Natural killer cell treated with Interleukin-12 subunit alpha and Interleukin-12 subunit beta and Interleukin-15 and Interleukin-18, amount 100 ng/mL, for 72 hours (primary cell): Measurements from ENCODE around the gene ATP2B3. TPM values are rescaled to one million over a fixed set of nuclear protein-coding genes. Genes with fewer than 3 reads are reported as not detected.

ENCODE experiments used
- ATAC-seq, 2 donors: fragments of 150-1000 bp; cut with Tn5 transposase in 1 of 2; sonication (Bioruptor Pico), chemical (Tn5 transposase) in 1 of 2; 2 replicates each; pipeline ENCODE4 v1.10.0; 2021
- DNase-seq: peaks from one replicate; pipeline ENCODE4 v3.0.0; 2022; ENCODE audit warnings: low spot score
- H3K27ac Mint-ChIP-seq, 2 donors: 1 replicate in 1 of 2; 2 replicates in 1 of 2; pipeline ENCODE4 v1.8.0; 2022; ENCODE audit warnings: mixed read lengths in 2 of 2, mild to moderate bottlenecking in 1 of 2, moderate library complexity in 1 of 2
- H3K27me3 Mint-ChIP-seq, 2 donors: 1 replicate in 1 of 2; 2 replicates in 1 of 2; pipeline ENCODE4 v1.8.0; 2022; ENCODE audit warnings: mixed read lengths in 2 of 2
- H3K36me3 Mint-ChIP-seq: one replicate; pipeline ENCODE4 v1.8.0; 2022; ENCODE audit warnings: mixed read lengths
- H3K4me1 Mint-ChIP-seq, 2 donors: 1 replicate in 1 of 2; 2 replicates in 1 of 2; pipeline ENCODE4 v1.8.0; 2022; ENCODE audit warnings: low read depth in 2 of 2, mixed read lengths in 2 of 2, mild to moderate bottlenecking in 1 of 2
- H3K4me3 Mint-ChIP-seq: one replicate; pipeline ENCODE4 v1.8.0; 2022; ENCODE audit warnings: mixed read lengths
- H3K9me3 Mint-ChIP-seq: 2 replicates; pipeline ENCODE4 v1.8.0; 2022; ENCODE audit warnings: mixed read lengths
- total RNA-seq, 2 donors: library from RNA; stranded (reverse); gene quantifications; one replicate each; pipeline ENCODE4 v1.2.3, GENCODE V29; 2022

The ATP2B3 gene
- total RNA-seq, 2 donors from 2014 or later, result not detected

DNA sequence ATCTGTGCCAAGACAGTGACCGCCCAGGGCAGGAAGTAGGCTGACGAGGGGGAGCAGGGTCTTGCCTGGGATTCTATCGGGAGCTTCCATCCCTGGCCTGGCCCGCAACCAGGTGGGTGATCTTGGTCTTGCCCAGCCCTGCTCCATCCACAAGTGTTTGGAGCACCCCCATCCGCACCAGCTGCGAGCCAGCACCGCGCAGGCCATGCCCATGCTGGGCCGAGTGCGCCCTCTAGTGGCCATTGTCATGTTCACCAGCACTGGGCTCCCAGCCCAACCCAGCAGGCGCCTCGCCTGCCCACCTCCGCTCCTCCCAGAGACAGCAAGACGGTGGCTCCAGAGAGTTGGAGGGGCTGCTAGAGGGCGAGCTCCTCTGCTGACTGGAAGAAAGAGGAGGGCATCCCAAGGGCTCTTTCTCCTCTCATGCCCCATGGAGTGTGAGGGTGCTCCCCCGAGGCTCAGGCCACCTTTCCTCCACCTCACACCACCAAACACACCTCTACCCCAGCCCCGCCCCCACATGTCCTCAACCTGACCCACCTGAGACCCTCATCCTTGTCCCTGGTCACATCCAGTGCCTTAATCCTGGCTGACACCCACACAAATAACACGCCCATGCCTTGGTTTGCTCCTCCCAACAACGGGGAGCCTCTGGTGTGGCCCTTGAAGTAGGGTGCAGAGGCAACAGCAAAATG lies 9.8 kb upstream of the ATP2B3 start:
- H3K9me3 Mint-ChIP-seq, result no peaks in the 10 kb centered on the region
- H3K36me3 Mint-ChIP-seq, result no peaks in the 10 kb centered on the region
- ATAC-seq, result peak; percentile 88 to 93
- DNase-seq, result peak; percentile 82
- peaks cover 0 to 2% of the 10 kb centered on the region in 2 donors for H3K4me1 Mint-ChIP-seq
- H3K4me3 Mint-ChIP-seq, result no peak overlapping the region
- H3K27ac Mint-ChIP-seq, result no peak overlapping the region
- no peaks in the 10 kb centered on the region for H3K27me3 Mint-ChIP-seq

DNA sequence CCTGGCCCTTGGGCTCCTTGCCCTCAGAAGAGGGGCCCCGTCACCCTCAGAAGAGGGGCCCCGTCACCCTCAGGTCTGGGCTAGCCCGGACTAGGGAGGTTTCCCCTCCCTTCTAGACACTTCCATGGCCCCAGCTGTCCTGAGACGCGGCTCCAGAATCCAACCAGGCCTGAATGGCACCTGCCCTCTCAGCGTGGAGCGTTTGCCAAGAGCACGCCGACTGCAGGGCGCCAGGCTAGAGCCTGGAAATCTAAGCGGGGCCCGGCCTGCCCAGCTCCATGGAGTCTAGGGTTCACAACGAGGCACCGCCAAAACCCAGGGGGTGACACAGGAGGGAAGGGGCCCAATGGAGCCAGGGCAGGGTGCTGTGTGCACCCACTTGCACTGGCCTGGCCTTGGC lies 7.8 kb upstream of the ATP2B3 start:
- DNase-seq, result no peak
- ATAC-seq, result no peak
- Mint-ChIP-seq H3K4me1 (peaks cover 0 to 2% of the 10 kb centered on the region in 2 donors), H3K27ac (no peak overlapping the region), H3K36me3 (no peaks in the 10 kb centered on the region), H3K9me3 (no peaks in the 10 kb centered on the region), H3K4me3 (no peak overlapping the region), H3K27me3 (no peaks in the 10 kb centered on the region)

- Mint-ChIP-seq H3K4me1 (peaks cover 0 to 2% of the 10 kb centered on the region in 2 donors), H3K9me3 (no peaks in the 10 kb centered on the region), H3K27ac (no peak overlapping the region), H3K36me3 (no peaks in the 10 kb centered on the region), H3K27me3 (no peaks in the 10 kb centered on the region), H3K4me3 (no peak overlapping the region)
- no peak for DNase-seq
- no peak for ATAC-seq
Measured at GRCh38 chrX:153510383-153510782, 7.1 kb upstream of the ATP2B3 start.

- Mint-ChIP-seq H3K27me3 (peaks cover 5 to 9% of the 10 kb centered on the region in 2 donors), H3K4me1 (peaks cover 0 to 2% of the 10 kb centered on the region in 2 donors), H3K36me3 (no peaks in the 10 kb centered on the region), H3K9me3 (no peaks in the 10 kb centered on the region), H3K27ac (no peak overlapping the region), H3K4me3 (no peak overlapping the region)
- DNase-seq, result no peak
- no peak for ATAC-seq
Measured at GRCh38 chrX:153511784-153512500, 5.5 kb upstream of the ATP2B3 start.

- peaks cover 5 to 9% of the 10 kb centered on the region in 2 donors for H3K27me3 Mint-ChIP-seq
- DNase-seq, result no peak
- H3K36me3 Mint-ChIP-seq, result no peaks in the 10 kb centered on the region
- no peak for ATAC-seq
- no peak overlapping the region for H3K4me3 Mint-ChIP-seq
- no peak overlapping the region for H3K27ac Mint-ChIP-seq
- no peaks in the 10 kb centered on the region for H3K4me1 Mint-ChIP-seq
- H3K9me3 Mint-ChIP-seq, result no peaks in the 10 kb centered on the region
Measured at GRCh38 chrX:153512501-153512893, 4.9 kb upstream of the ATP2B3 start.

DNA sequence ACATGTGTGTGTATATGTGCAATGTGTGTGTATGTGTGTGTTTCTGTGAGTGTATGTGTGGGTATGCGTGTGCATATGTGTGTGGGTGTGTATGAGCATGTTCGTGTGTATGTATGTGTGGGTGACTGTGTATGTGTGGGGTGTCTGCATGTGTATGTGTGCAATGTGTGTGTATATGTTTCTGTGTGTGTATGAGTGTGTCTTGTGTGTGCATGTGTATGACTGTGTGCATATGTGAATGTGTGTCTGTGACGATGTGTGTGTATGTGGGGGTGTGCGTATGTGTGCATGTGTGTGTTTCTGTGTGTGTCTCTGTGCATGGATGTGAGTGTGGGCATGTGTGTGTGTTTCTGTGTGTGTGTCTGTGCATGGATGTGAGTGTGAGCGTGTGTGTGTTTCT lies 4.2 kb upstream of the ATP2B3 start:
- Mint-ChIP-seq H3K27me3 (peaks cover 6 to 9% of the 10 kb centered on the region in 2 donors), H3K27ac (no peak overlapping the region), H3K4me3 (no peak overlapping the region), H3K36me3 (no peaks in the 10 kb centered on the region), H3K9me3 (no peaks in the 10 kb centered on the region), H3K4me1 (no peaks in the 10 kb centered on the region)
- ATAC-seq (no peak), DNase-seq (no peak)

DNA sequence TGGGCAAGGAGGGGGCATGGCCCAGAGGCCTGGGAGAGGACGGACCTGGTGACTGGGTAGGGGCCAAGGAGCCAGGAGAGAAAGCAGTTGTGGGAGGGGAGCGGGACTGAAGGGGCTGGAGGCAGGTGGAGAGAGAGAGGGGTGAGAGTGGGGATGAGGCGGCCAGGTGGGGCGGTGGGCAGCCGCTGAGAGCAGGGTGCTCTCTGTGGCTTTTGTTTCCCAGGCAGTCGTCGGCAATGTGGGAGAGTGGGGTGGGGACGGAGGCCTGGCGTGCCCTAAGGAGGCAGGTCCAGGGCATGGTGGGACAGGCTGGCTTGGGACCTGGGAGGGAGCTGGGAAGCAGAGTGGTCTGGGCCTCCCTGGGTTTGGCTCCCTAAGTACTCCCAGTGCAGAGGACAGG lies 3.2 kb upstream of the ATP2B3 start:
- no peaks in the 10 kb centered on the region for H3K36me3 Mint-ChIP-seq
- ATAC-seq, result no peak
- H3K4me1 Mint-ChIP-seq, result no peaks in the 10 kb centered on the region
- H3K4me3 Mint-ChIP-seq, result no peak overlapping the region
- no peak overlapping the region for H3K27ac Mint-ChIP-seq
- no peaks in the 10 kb centered on the region for H3K9me3 Mint-ChIP-seq
- peaks cover 9% of the 10 kb centered on the region in 2 donors for H3K27me3 Mint-ChIP-seq
- no peak for DNase-seq

DNA sequence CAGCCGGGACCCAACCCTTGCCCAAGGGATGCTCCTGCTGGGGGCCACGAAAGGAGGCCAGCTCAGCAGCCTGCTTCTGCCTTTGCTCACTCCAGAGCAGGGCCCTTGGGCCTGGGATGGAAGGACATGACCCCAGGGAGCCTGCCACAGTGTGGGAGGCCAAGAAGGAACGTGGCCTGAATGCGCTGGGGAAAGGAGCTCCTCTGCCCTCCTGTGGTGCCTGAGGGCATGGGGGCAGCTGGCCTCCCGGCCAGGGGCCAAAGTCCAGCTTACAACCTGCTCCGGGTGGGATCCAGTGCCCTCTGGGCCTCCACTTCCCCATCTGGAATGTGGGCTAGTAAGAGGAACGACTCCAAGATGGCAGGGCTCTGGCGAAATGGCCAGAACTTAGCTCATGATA lies 2.0 kb upstream of the ATP2B3 start:
- no peak overlapping the region for H3K27ac Mint-ChIP-seq
- ATAC-seq, result no peak
- no peak for DNase-seq
- no peaks in the 10 kb centered on the region for H3K9me3 Mint-ChIP-seq
- H3K36me3 Mint-ChIP-seq, result no peaks in the 10 kb centered on the region
- H3K27me3 Mint-ChIP-seq, result peaks cover 9% of the 10 kb centered on the region in 2 donors
- H3K4me1 Mint-ChIP-seq, result no peaks in the 10 kb centered on the region
- no peak overlapping the region for H3K4me3 Mint-ChIP-seq

GRCh38 chrX:153516073-153516472 lies 1.4 kb upstream of the ATP2B3 start:
- no peak for ATAC-seq
- Mint-ChIP-seq H3K4me3 (no peak overlapping the region), H3K27ac (no peak overlapping the region), H3K36me3 (no peaks in the 10 kb centered on the region), H3K9me3 (no peaks in the 10 kb centered on the region), H3K27me3 (peaks cover 9% of the 10 kb centered on the region in 2 donors), H3K4me1 (no peaks in the 10 kb centered on the region)
- no peak for DNase-seq

DNA sequence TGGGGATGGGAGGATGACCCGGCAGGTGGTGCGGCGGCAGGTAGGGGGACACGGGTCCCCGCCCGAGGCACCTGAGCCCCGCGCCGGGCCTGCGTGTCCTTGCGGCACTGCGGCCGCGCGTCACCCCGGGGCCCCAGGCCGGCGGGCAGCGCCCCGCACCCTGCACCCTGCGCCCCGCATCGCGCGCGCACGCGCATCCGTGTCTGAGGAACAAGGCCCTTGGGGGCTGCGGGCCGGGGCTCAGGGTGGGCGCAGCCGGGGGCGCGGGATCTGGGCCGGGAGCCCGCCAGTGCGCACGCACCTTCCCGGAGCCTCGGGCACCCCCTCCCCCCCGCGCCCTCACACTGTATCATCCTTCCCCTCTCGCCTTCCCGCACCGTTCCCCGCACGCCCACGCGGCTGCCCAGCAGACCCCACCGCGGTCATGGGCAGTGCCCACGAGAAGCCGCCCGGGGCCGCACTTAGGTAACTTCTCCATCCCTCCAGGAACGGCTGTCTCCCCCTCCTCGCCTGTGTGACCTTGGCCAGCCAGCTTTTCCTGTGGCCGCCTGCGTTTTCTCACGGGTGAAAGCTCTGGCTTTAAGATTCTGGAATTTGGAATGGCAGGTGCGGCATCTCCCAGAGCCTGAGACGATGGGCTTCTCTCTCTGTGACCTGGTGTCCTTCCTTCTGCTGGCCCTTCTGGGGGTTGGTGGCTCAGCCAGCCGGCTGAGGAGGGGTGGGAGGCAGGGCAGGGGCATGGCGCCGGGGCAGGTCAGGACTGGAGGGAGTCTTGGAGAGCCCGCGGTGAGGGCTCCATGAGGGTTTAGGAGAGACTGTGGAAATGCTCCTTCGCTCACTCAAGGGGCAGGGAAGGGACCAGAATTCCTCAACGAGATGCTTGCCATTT lies 748 bp downstream of the ATP2B3 start:
- ATAC-seq, result no peak
- Mint-ChIP-seq H3K4me1 (peaks cover 0 to 3% of the 10 kb centered on the region in 2 donors), H3K4me3 (no peak overlapping the region), H3K27ac (no peak overlapping the region), H3K9me3 (no peaks in the 10 kb centered on the region), H3K36me3 (no peaks in the 10 kb centered on the region), H3K27me3 (peaks cover 9 to 13% of the 10 kb centered on the region in 2 donors)
- DNase-seq, result no peak

GRCh38 chrX:153519569-153520286 lies 2.3 kb downstream of the ATP2B3 start:
- no peaks in the 10 kb centered on the region for H3K36me3 Mint-ChIP-seq
- peaks cover 9 to 13% of the 10 kb centered on the region in 2 donors for H3K27me3 Mint-ChIP-seq
- H3K4me1 Mint-ChIP-seq, result peaks cover 0 to 3% of the 10 kb centered on the region in 2 donors
- H3K9me3 Mint-ChIP-seq, result no peaks in the 10 kb centered on the region
- no peak overlapping the region for H3K4me3 Mint-ChIP-seq
- no peak overlapping the region for H3K27ac Mint-ChIP-seq
- DNase-seq (no peak), ATAC-seq (no peak)

GRCh38 chrX:153520287-153520917 lies 3.0 kb downstream of the ATP2B3 start:
- Mint-ChIP-seq H3K36me3 (no peaks in the 10 kb centered on the region), H3K4me1 (peaks cover 0 to 3% of the 10 kb centered on the region in 2 donors), H3K9me3 (no peaks in the 10 kb centered on the region), H3K27ac (no peak overlapping the region), H3K4me3 (no peak overlapping the region), H3K27me3 (peaks cover 9 to 13% of the 10 kb centered on the region in 2 donors)
- no peak for DNase-seq
- no peak for ATAC-seq

DNA sequence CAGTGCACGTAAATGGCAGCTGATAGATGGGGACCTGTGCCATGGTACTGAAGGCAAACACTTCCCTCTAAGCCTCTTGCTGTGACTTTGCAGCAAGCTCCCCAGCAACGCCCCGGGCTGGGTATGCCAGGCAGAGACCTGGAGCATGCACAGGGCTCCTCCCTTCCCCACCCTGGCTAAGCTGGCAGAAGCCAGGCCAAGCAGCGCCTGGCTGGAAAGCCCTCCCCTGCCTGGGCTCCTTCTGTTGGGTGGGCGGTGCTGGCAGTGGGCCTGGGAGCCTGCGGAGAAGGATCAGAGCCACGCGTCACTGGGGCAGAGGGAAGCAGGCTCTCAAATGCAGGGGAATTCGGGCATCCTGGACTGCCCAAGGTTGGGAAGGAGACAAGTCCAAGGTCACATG lies 3.6 kb downstream of the ATP2B3 start:
- Mint-ChIP-seq H3K9me3 (no peaks in the 10 kb centered on the region), H3K36me3 (no peaks in the 10 kb centered on the region)

More for the DNA sequence above, 3.6 kb downstream of the ATP2B3 start:
- DNase-seq (no peak), ATAC-seq (no peak)
- Mint-ChIP-seq H3K27ac (no peak overlapping the region), H3K27me3 (peaks cover 4 to 9% of the 10 kb centered on the region in 2 donors), H3K4me1 (peaks cover 0 to 3% of the 10 kb centered on the region in 2 donors), H3K4me3 (no peak overlapping the region)
